Ishikawa (cell line): ENCODE results near the gene RNF183.

Experiments
- CEBPB ChIP-seq: IDR thresholded peaks from 2 replicates; pipeline ENCODE4 v1.6.1; 2012
- CREB1 ChIP-seq: IDR thresholded peaks from 2 replicates; pipeline ENCODE4 v1.6.1; 2012; ENCODE audit warnings: low read depth
- EGR1 ChIP-seq: IDR thresholded peaks from 2 replicates; pipeline ENCODE4 v1.6.1; 2012
- EP300 ChIP-seq: IDR thresholded peaks from 2 replicates; pipeline ENCODE4 v1.6.1; 2012; ENCODE audit warnings: borderline replicate concordance
- FOXM1 ChIP-seq: IDR thresholded peaks from 2 replicates; pipeline ENCODE4 v1.6.1; 2012; ENCODE audit warnings: low read depth, borderline replicate concordance
- MAX ChIP-seq: IDR thresholded peaks from 2 replicates; pipeline ENCODE4 v1.6.1; 2012
- NFIC ChIP-seq: IDR thresholded peaks from 2 replicates; pipeline ENCODE4 v1.6.1; 2012
- RAD21 ChIP-seq: IDR thresholded peaks from 2 replicates; pipeline ENCODE4 v1.6.1; 2012; ENCODE audit warnings: low read depth
- REST ChIP-seq: IDR thresholded peaks from 2 replicates; pipeline ENCODE4 v1.6.1; 2012; ENCODE audit warnings: low read depth, mild to moderate bottlenecking
- TAF1 ChIP-seq: IDR thresholded peaks from 2 replicates; pipeline ENCODE4 v1.6.1; 2012; ENCODE audit warnings: low read depth, mild to moderate bottlenecking
- TCF12 ChIP-seq: IDR thresholded peaks from 2 replicates; pipeline ENCODE4 v1.6.1; 2012; ENCODE audit warnings: low read depth
- TEAD4 ChIP-seq: IDR thresholded peaks from 2 replicates; pipeline ENCODE4 v1.6.1; 2012
- YY1 ChIP-seq: IDR thresholded peaks from 2 replicates; pipeline ENCODE4 v1.6.1; 2012; ENCODE audit warnings: low read depth
- ZBTB7A ChIP-seq: IDR thresholded peaks from 2 replicates; pipeline ENCODE4 v1.6.1; 2012; ENCODE audit warnings: low read depth
- TF ChIP-seq, protein P1 (sequence below): IDR thresholded peaks from 2 replicates; pipeline ENCODE4 v1.6.1; 2012

Gene RNF183

GRCh38 chr9:113349445-113350094, 46.4 kb upstream of the RNF183 start, which contains the start of gene BSPRY:
TSS of gene BSPRY (plus strand) at chr9:113349541. CDS start at chr9:113349580, 39 bp downstream.
- TF ChIP-seq EP300 (0 out of 2 replicates have a peak, but pooled peaks have one; percentile 13), TCF12 (peak; percentile 38; the same call in 1 of the 2 replicates), REST (no peak), ZBTB7A (peak; percentile 65), TAF1 (peak; percentile 36; the same call in 1 of the 2 replicates), CREB1 (no peak), YY1 (peak; percentile 57; the same call in 1 of the 2 replicates)

DNA sequence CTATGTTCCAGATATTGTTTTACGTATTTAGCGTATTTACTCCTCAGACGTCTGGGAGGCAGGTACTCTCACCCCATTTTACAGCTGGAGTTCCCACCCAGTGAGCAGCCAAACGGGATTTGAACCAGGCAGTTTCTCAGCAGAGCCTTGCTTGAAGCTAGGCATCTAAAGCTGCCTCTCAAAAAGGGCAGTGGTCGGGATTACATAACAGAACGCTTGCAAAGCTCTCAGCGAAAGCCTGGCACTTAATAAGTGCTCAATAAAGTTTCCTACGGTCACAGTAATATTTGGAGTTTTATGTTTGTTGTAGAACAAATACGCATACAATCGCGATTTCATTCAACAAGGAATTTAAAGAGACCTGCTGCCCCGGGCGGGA, 45.9 kb upstream of the RNF183 start:
- TF ChIP-seq TEAD4: no peak
- TF ChIP-seq, protein P1, sequence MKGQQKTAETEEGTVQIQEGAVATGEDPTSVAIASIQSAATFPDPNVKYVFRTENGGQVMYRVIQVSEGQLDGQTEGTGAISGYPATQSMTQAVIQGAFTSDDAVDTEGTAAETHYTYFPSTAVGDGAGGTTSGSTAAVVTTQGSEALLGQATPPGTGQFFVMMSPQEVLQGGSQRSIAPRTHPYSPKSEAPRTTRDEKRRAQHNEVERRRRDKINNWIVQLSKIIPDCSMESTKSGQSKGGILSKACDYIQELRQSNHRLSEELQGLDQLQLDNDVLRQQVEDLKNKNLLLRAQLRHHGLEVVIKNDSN: no peak

DNA sequence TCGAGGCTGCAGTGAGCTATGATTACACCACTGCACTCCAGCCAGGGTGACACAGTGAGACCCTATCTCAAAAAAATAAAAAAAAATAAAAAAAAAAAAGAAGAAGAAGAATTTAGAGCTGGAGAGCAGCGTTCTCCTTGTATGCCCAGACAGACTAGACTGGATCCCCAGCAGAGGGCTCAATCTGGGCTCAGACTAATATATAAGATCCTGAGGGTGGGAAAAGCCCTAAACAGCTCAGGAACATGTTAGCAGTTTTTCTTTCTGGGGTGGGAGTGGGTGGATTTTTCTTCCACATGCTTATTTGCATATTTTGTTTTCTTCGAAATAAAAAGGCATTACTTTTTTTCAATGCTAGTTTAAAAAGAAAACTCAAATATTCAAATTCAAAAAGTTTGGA, 45.3 kb upstream of the RNF183 start:
- TF ChIP-seq MAX (no peak), FOXM1 (no peak), TAF1 (no peak), NFIC (no peak), RAD21 (no peak), CEBPB (no peak), REST (no peak), TEAD4 (no peak), ZBTB7A (no peak), CREB1 (no peak), TCF12 (no peak), EGR1 (no peak)
- TF ChIP-seq, protein P1: no peak

GRCh38 chr9:113345671-113346070, 42.5 kb upstream of the RNF183 start:
- no peak for TF ChIP-seq EGR1
- TF ChIP-seq, protein P1: no peak
- TF ChIP-seq CEBPB: no peak
- no peak for TF ChIP-seq TAF1
- TF ChIP-seq RAD21: no peak
- TF ChIP-seq YY1: no peak
- TF ChIP-seq CREB1: no peak
- no peak for TF ChIP-seq EP300
- TF ChIP-seq FOXM1: no peak
- no peak for TF ChIP-seq NFIC
- no peak for TF ChIP-seq ZBTB7A
- TF ChIP-seq TEAD4: no peak
- no peak for TF ChIP-seq TCF12
- no peak for TF ChIP-seq MAX
- TF ChIP-seq REST: no peak
